HG03135 (cell line): ENCODE results near the gene MAN1A1.

ENCODE experiments used
- ATAC-seq: cut with Tn5 transposase; IDR thresholded peaks from one replicate; pipeline ENCODE4 v1.9.1; 2021; ENCODE audit warnings: mild to moderate bottlenecking, moderate library complexity; ENCODE audit not compliant: unreplicated experiment

Gene MAN1A1

GRCh38 chr6:119127627-119128026, 221.9 kb downstream of the MAN1A1 start:
- no peak for ATAC-seq
